Activated B cell treated with CpG ODN at 0.5 μM for 24 hours (primary cell): ENCODE results near the gene ENPP5. TPM values are rescaled to one million over a fixed set of nuclear protein-coding genes. Genes with fewer than 3 reads are reported as not detected.

Experiments used
- ATAC-seq: fragments of 200-7000 bp; cut with Tn5 transposase; one replicate; pipeline ENCODE4 v1.10.0; 2021; ENCODE audit warnings: low read depth, mild to moderate bottlenecking, moderate library complexity
- CTCF ChIA-PET: fragments of 350-600 bp; sonication (Branson Sonifier 250); formaldehyde crosslinking; loops from one replicate; lab custom pipeline; 2021; ENCODE audit warnings: antibody characterized with exemption; lab: Charles Lee
- POLR2A ChIA-PET: fragments of 350-600 bp; sonication (Branson Sonifier 250); formaldehyde crosslinking; loops from one replicate; lab custom pipeline; 2021; ENCODE audit warnings: antibody characterized with exemption; lab: Charles Lee
- DNase-seq: peaks from one replicate; pipeline ENCODE4 v3.0.0; 2022
- H3K27ac Mint-ChIP-seq: one replicate; pipeline ENCODE4 v1.8.0; 2020; ENCODE audit warnings: mixed read lengths
- H3K27me3 Mint-ChIP-seq: one replicate; pipeline ENCODE4 v1.8.0; 2021; ENCODE audit warnings: mixed read lengths
- H3K36me3 Mint-ChIP-seq: one replicate; pipeline ENCODE4 v1.8.0; 2021; ENCODE audit warnings: low read depth, mixed read lengths
- H3K4me1 Mint-ChIP-seq: one replicate; pipeline ENCODE4 v1.8.0; 2021; ENCODE audit warnings: mixed read lengths
- H3K4me3 Mint-ChIP-seq: one replicate; pipeline ENCODE4 v1.8.0; 2020; ENCODE audit warnings: mild to moderate bottlenecking, mixed read lengths
- H3K9me3 Mint-ChIP-seq: one replicate; pipeline ENCODE4 v1.8.0; 2020; ENCODE audit warnings: mixed read lengths
- intact Hi-C: fragments of 100-400 bp; cut with micrococcal nuclease; formaldehyde crosslinking; loops from one replicate; pipeline ENCODE4 v1.15.1; 2024
- total RNA-seq: library from RNA; stranded (reverse); gene quantifications from 2 replicates; pipeline ENCODE4 v1.2.3, GENCODE V29; 2022
- TF ChIP-seq, protein P1 (sequence below): fragments of 200-600 bp; IDR thresholded peaks from one replicate; pipeline ENCODE4 v1.8.0; 2022; ENCODE audit warnings: antibody characterized with exemption, mild to moderate bottlenecking

The ENPP5 gene
- total RNA-seq, 1 donor from 2014 or later: 0.71 TPM

DNA sequence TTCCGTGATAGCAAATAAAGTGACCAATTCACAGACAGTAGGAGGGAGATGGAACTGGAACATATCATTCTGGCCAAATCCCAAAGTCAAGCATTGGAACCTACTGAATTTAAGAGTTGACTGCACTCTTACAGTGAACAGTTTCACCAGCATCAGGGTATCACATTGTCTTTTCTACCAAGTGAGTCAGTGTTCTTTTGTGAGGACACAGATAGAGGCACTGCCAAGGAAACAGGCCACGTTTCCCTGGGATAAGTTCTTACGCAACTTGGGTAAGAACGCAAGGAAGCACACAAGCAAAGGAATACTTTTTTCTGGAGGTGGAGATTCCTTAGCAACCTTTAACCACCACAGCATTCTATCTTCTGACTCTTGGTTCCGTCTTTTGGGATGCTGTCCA is 28.6 kb upstream of the ENPP5 start:
- TF ChIP-seq, protein P1, sequence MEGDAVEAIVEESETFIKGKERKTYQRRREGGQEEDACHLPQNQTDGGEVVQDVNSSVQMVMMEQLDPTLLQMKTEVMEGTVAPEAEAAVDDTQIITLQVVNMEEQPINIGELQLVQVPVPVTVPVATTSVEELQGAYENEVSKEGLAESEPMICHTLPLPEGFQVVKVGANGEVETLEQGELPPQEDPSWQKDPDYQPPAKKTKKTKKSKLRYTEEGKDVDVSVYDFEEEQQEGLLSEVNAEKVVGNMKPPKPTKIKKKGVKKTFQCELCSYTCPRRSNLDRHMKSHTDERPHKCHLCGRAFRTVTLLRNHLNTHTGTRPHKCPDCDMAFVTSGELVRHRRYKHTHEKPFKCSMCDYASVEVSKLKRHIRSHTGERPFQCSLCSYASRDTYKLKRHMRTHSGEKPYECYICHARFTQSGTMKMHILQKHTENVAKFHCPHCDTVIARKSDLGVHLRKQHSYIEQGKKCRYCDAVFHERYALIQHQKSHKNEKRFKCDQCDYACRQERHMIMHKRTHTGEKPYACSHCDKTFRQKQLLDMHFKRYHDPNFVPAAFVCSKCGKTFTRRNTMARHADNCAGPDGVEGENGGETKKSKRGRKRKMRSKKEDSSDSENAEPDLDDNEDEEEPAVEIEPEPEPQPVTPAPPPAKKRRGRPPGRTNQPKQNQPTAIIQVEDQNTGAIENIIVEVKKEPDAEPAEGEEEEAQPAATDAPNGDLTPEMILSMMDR: no peak
- DNase-seq: no peak
- no peaks in the 10 kb centered on the region for H3K27me3 Mint-ChIP-seq
- no peak for ATAC-seq
- ChIA-PET POLR2A (no interaction called here), CTCF (interaction anchor here (1.8 kb wide), 1 partner anchor 211 kb away, joined by 4 read pairs; no protein-coding TSS in a partner anchor)
- H3K4me1 Mint-ChIP-seq: no peaks in the 10 kb centered on the region
- intact Hi-C loops: no loop called here
- H3K9me3 Mint-ChIP-seq: peaks cover 2% of the 10 kb centered on the region
- no peak overlapping the region for H3K4me3 Mint-ChIP-seq
- H3K36me3 Mint-ChIP-seq: no peaks in the 10 kb centered on the region
- H3K27ac Mint-ChIP-seq: no peak overlapping the region

DNA sequence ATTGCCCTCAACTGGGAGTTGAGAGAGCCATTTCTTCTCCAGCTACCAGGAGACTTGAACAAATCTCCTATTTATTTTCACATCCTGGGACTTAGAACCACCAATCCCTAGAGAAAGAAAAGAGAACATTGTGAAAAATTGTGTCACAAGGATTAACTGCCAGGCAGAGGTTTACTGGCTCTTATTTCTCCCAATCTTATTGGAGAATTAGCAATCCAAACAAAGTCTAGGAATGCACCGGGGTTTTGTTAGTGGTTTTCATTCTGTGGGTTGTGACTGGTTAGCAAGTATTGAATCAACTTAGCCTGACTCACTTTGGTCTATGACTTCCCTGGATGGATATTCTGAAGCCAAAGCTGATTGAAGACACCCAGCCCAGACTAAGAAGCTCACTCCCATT is 21.2 kb upstream of the ENPP5 start:
- H3K4me3 Mint-ChIP-seq: no peak overlapping the region
- H3K4me1 Mint-ChIP-seq: no peaks in the 10 kb centered on the region
- ATAC-seq (no peak), DNase-seq (no peak)
- ChIA-PET POLR2A (no interaction called here), CTCF (no interaction called here)
- H3K9me3 Mint-ChIP-seq: no peaks in the 10 kb centered on the region
- no peak overlapping the region for H3K27ac Mint-ChIP-seq
- TF ChIP-seq, protein P1: no peak
- H3K36me3 Mint-ChIP-seq: no peaks in the 10 kb centered on the region
- peaks cover 12% of the 10 kb centered on the region for H3K27me3 Mint-ChIP-seq
- intact Hi-C loops: no loop called here

DNA sequence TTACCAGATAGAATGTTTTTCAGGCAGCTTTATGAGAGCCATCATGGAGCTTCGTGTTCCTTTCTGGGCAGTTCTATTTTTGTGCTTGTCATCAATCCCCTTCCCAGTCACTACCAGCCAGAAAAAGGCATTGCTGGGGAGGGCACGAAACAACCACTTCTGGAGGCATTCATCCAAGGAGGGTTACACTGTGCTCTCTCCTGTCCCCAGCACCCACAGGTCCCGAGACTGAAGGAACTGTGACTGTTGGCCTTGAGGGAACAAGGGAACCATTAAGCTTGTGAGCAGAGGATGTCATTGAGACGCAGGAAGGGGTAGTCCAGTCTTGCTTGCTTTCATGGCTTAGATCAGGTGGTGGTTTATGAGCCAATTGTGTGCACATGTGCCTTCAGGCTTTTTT is 20.1 kb upstream of the ENPP5 start:
- no peak for ATAC-seq
- no peak for DNase-seq
- TF ChIP-seq, protein P1: no peak
- Mint-ChIP-seq H3K4me3 (no peak overlapping the region), H3K27me3 (peaks cover 12% of the 10 kb centered on the region), H3K9me3 (no peaks in the 10 kb centered on the region), H3K4me1 (no peaks in the 10 kb centered on the region), H3K27ac (no peak overlapping the region), H3K36me3 (no peaks in the 10 kb centered on the region)
- ChIA-PET CTCF (no interaction called here), POLR2A (interaction anchor here (0.8 kb wide), 1 partner anchor 61 kb away, joined by 5 read pairs; the partner anchor contains the start of gene ENPP4)
- intact Hi-C loops: no loop called here

DNA sequence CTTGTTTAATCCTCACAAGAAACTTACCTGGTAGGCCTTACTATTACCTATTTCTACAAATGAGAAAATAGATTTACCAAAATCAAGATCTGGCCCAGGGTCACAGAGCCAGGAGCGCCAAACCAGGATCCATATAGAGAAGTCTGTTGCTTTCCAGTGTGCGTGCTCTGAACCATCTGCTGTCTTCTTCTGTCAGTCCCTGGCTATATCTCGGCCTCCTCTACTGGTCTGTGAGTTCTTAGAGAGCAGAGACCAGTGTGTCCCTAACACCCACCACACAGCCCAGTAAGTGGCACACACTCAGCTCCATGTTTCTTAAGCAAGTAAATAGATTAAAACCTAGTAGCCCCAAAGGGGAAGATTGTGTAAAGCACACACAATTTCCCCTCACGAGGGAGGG is 18.9 kb upstream of the ENPP5 start:
- ATAC-seq (no peak), DNase-seq (no peak)
- H3K4me3 Mint-ChIP-seq: no peak overlapping the region
- H3K36me3 Mint-ChIP-seq: no peaks in the 10 kb centered on the region
- no peak overlapping the region for H3K27ac Mint-ChIP-seq
- TF ChIP-seq, protein P1: no peak
- no peaks in the 10 kb centered on the region for H3K4me1 Mint-ChIP-seq
- intact Hi-C loops: no loop called here
- POLR2A ChIA-PET: no interaction called here
- CTCF ChIA-PET: no interaction called here
- H3K27me3 Mint-ChIP-seq: peaks cover 14% of the 10 kb centered on the region
- H3K9me3 Mint-ChIP-seq: no peaks in the 10 kb centered on the region

DNA sequence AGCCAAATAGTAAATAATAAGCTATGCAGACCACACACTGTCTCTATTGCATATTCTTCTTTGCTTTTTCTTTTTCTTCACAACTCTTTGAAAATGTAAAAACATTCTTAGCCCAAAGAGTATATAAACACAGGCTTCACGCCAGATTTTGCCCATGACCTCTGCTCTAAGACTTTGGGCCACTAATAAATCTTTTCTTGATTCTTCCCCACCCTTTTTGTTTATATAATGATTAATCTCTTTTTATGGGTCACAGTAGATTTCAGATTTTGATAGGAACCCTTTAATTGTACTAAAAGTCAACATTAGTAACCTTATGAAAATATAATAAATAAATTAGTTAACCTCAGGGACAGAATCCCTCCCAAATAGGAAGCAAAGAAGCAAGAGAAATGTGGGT is 15.8 kb upstream of the ENPP5 start:
- no peaks in the 10 kb centered on the region for H3K9me3 Mint-ChIP-seq

More for the DNA sequence above, 15.8 kb upstream of the ENPP5 start:
- POLR2A ChIA-PET: no interaction called here
- intact Hi-C loops: no loop called here
- no peak overlapping the region for H3K27ac Mint-ChIP-seq
- DNase-seq (no peak), ATAC-seq (no peak)
- no peak overlapping the region for H3K4me3 Mint-ChIP-seq
- CTCF ChIA-PET: interaction anchor here (1.8 kb wide), 1 partner anchor 96 kb away, joined by 5 read pairs; no protein-coding TSS in a partner anchor
- TF ChIP-seq, protein P1: no peak
- no peaks in the 10 kb centered on the region for H3K36me3 Mint-ChIP-seq
- peaks cover 15% of the 10 kb centered on the region for H3K27me3 Mint-ChIP-seq
- no peaks in the 10 kb centered on the region for H3K4me1 Mint-ChIP-seq
